ENCODE data around the gene COIL.

GRCh38 chr17:56988901-56989572, 28.2 kb upstream of the COIL start:
- TF ChIP-seq CTCF (IDR thresholded peaks at IDR 0.05) (no peak), POLR2AphosphoS5 (IDR thresholded peaks at IDR 0.05) (no peak), POLR2A (IDR thresholded peaks at IDR 0.05) (no peak), EP300 (IDR thresholded peaks at IDR 0.05) (no peak)
